ENCODE measurements around the gene SPOCK2. TPM values are rescaled to one million over a fixed set of nuclear protein-coding genes. Genes with fewer than 3 reads are reported as not detected.

Gene SPOCK2
- total RNA-seq, 1 donor from 2014 or later = 3.2 TPM

- H3K27ac ChIP-seq = no peak overlapping the region
- no peak overlapping the region for H3K4me3 Mint-ChIP-seq
- peaks cover 5% of the 10 kb centered on the region for H3K27me3 ChIP-seq
- no peaks in the 10 kb centered on the region for H3K79me2 ChIP-seq (ENCODE audit: low read depth)
- no peaks in the 10 kb centered on the region for H3K9me3 ChIP-seq (ENCODE audit: low read depth)
- peaks cover 29% of the 10 kb centered on the region for H3K4me1 Mint-ChIP-seq
- no peaks in the 10 kb centered on the region for H3K9me3 Mint-ChIP-seq
- H3F3A ChIP-seq (ENCODE audit: low read depth) = no peaks in the 10 kb centered on the region
- H3K4me1 ChIP-seq = no peaks in the 10 kb centered on the region
- H3K4me3 ChIP-seq = no peak overlapping the region
- no peak for DNase-seq (ENCODE audit: low spot score)
- TF ChIP-seq EZH2 (IDR thresholded peaks at IDR 0.05) = no peak
- TF ChIP-seq CTCF (IDR thresholded peaks at IDR 0.05) = no peak
- no peak for TF ChIP-seq EZH2phosphoT487 (IDR thresholded peaks at IDR 0.05)
- no peak overlapping the region for H3K27ac Mint-ChIP-seq
- H3K36me3 ChIP-seq = no peaks in the 10 kb centered on the region
- H3K36me3 Mint-ChIP-seq = peaks cover 20% of the 10 kb centered on the region
- no peak overlapping the region for H2AFZ ChIP-seq (replicated peaks)
- H3K27me3 Mint-ChIP-seq (ENCODE audit: insufficient read depth, low read depth) = peaks cover 2% of the 10 kb centered on the region
- H3K9ac ChIP-seq = no peak overlapping the region
- H3K4me2 ChIP-seq = no peak overlapping the region
- H4K20me1 ChIP-seq (ENCODE audit: low read depth) = no peaks in the 10 kb centered on the region
These were observed 6.8 kb upstream of the SPOCK2 start for GRCh38 chr10:72095195-72095594.

GRCh38 chr10:72094574-72094973 is 6.2 kb upstream of the SPOCK2 start:
- no peak for DNase-seq (ENCODE audit: low spot score)
- Histone ChIP-seq H3K27me3 (peaks cover 11% of the 10 kb centered on the region), H3F3A (ENCODE audit: low read depth) (peaks cover 3% of the 10 kb centered on the region), H3K4me3 (no peak overlapping the region), H3K9ac (no peak overlapping the region), H3K4me1 (peaks cover 5% of the 10 kb centered on the region), H3K79me2 (ENCODE audit: low read depth) (no peaks in the 10 kb centered on the region), H3K9me3 (ENCODE audit: low read depth) (no peaks in the 10 kb centered on the region), H3K4me2 (no peak overlapping the region), H3K36me3 (no peaks in the 10 kb centered on the region), H3K27ac (no peak overlapping the region), H4K20me1 (ENCODE audit: low read depth) (no peaks in the 10 kb centered on the region), H2AFZ (replicated peaks) (no peak overlapping the region)
- Mint-ChIP-seq H3K27ac (no peak overlapping the region), H3K4me3 (no peak overlapping the region), H3K4me1 (peaks cover 35% of the 10 kb centered on the region), H3K9me3 (no peaks in the 10 kb centered on the region), H3K36me3 (peaks cover 20% of the 10 kb centered on the region), H3K27me3 (ENCODE audit: insufficient read depth, low read depth) (peaks cover 5% of the 10 kb centered on the region)
- TF ChIP-seq EZH2phosphoT487 (IDR thresholded peaks at IDR 0.05) (no peak), EZH2 (IDR thresholded peaks at IDR 0.05) (no peak), CTCF (IDR thresholded peaks at IDR 0.05) (no peak)

- H3K27me3 ChIP-seq = peaks cover 22% of the 10 kb centered on the region
- H3K4me2 ChIP-seq = no peak overlapping the region
- H3K4me1 Mint-ChIP-seq = peaks cover 37% of the 10 kb centered on the region
- no peak overlapping the region for H3K4me3 Mint-ChIP-seq
- H3K9me3 ChIP-seq (ENCODE audit: low read depth) = no peaks in the 10 kb centered on the region
- peaks cover 12% of the 10 kb centered on the region for H3K27me3 Mint-ChIP-seq (ENCODE audit: insufficient read depth, low read depth)
- no peaks in the 10 kb centered on the region for H3K79me2 ChIP-seq (ENCODE audit: low read depth)
- peaks cover 14% of the 10 kb centered on the region for H3F3A ChIP-seq (ENCODE audit: low read depth)
- no peak overlapping the region for H3K4me3 ChIP-seq
- H3K9ac ChIP-seq = no peak overlapping the region
- H3K27ac Mint-ChIP-seq = no peak overlapping the region
- no peaks in the 10 kb centered on the region for H4K20me1 ChIP-seq (ENCODE audit: low read depth)
- DNase-seq (ENCODE audit: low spot score) = no peak
- no peaks in the 10 kb centered on the region for H3K9me3 Mint-ChIP-seq
- TF ChIP-seq CTCF (IDR thresholded peaks at IDR 0.05) (no peak), EZH2phosphoT487 (IDR thresholded peaks at IDR 0.05) (no peak), EZH2 (IDR thresholded peaks at IDR 0.05) (no peak)
- peaks cover 15% of the 10 kb centered on the region for H3K36me3 Mint-ChIP-seq
- no peak overlapping the region for H3K27ac ChIP-seq
- H2AFZ ChIP-seq (replicated peaks) = no peak overlapping the region
- H3K36me3 ChIP-seq = no peaks in the 10 kb centered on the region
- peaks cover 16% of the 10 kb centered on the region for H3K4me1 ChIP-seq
These were observed 5.1 kb upstream of the SPOCK2 start for GRCh38 chr10:72093450-72093849.

Data from neural progenitor cell (in vitro differentiated cells).